Purkinje cell (primary cell): ENCODE results near the gene LGSN. TPM values are rescaled to one million over a fixed set of nuclear protein-coding genes. Genes with fewer than 3 reads are reported as not detected.

Experiments
- polyA plus RNA-seq: library from polyadenylated mRNA; unstranded; fragments of >200 nt; fragmentation: Nextera tagmentation; gene quantifications from 2 replicates; pipeline ENCODE4 v1.2.1, GENCODE V29; 2014

LGSN gene
- polyA plus RNA-seq = 0.65 TPM in 1 of 2 replicates, not detected in the other

DNA sequence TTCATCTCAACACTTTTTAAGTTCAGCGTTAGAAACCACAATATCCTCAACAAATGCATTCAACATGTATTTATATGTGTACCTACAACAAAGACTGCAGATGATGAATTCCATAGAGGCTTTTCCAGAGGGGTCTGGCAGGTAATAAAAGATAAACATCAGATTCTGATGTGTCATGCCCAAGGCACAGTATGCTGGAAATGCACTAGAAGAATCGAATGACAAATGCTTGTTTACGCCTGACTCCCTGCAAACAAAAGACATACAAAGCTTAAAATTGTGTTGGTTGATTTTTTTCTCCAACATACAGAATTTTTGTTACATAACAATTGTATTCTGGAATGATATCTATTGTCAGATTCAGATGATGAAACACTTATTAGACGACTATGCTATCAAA lies at the start of gene LGSN:
Gene LGSN (minus strand): TSS at position 45 of the 400 bp plus-strand sequence. CDS start 40 bp downstream, at position 5.

Other genes starting within 250 kb of the LGSN start
- gene FKBP1C, start 108.5 kb downstream of the LGSN start, polyA plus RNA-seq = 0.38 TPM in 1 of 2 replicates, not detected in the other